ENCODE measurements around the gene NGF.

The NGF gene

DNA sequence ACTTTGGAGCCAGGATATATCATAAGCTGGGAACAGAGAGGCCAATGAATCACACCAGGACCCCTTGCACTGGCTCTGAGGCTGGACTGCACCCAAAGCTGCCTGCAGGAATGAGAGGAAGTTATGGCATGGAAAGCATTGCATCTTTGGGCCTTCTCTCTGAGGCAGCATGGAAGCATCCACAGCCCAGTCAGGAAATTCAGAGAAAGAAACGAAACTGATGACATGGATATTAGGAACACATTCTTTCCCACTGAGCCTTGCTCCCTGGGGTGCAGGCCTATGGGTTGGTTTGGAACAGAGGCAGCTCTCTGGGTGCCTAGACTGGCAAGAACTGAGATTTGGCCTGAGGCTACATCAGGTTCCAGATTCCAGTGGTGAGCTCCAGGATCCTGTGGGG, 98.6 kb downstream of the NGF start:
- no peak for DNase-seq (ENCODE audit: low read depth in 1 of 2, low spot score in 1 of 2)

DNA sequence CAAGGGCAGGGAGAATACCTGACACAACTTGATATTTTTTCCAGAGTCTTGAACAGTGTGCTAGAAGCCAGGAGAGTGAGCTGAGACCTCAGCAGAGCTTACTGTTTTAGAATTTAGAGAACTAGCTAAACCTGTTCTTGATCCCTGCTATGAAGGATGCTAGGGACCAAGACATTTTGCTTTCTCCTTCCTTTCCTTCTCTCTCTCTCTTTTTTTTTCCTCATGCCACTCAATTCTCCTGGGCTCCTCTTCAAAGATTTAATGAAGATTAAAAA, 99.0 kb downstream of the NGF start:
- no peak for DNase-seq (ENCODE audit: low read depth in 1 of 2, low spot score in 1 of 2)

DNA sequence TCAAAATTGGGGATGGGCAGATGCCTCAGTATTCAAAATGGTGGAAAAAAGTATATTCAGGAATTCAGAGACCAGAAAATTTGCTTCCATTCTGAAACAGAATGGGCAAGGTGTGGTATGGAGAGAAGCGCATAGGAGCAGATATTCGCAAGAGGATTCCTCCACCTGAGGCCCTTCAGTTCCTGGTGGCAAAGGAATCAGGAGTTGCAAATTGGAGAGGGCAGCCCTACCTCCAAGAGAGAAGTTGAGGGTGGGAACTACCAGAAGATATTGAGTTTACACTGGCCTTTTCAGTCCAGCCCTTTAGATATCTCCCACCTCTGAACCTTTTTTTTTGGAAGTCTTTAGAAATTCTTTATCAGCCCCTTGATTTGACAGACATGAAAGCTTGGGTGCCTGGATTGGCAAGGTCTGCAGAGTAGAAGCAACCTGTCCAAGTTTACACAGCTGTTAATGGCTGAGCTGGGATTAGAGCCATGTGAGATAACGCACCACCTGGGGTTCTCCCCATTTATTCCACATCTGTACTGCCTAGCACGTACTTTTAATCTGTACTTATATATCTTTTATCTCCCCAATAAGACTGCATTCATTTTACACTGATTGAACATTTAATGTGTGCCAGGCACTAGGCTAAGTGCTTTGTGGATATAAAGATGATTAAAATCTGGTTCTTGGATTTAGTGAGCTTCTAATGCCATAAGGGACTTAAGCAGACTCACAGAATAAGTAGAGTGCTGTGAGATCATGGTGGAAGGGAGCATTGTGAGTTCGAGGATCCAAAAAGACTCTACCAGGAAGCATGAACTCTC, 99.5 kb downstream of the NGF start:
- DNase-seq (ENCODE audit: low read depth in 1 of 2, low spot score in 1 of 2), result no peak

DNA sequence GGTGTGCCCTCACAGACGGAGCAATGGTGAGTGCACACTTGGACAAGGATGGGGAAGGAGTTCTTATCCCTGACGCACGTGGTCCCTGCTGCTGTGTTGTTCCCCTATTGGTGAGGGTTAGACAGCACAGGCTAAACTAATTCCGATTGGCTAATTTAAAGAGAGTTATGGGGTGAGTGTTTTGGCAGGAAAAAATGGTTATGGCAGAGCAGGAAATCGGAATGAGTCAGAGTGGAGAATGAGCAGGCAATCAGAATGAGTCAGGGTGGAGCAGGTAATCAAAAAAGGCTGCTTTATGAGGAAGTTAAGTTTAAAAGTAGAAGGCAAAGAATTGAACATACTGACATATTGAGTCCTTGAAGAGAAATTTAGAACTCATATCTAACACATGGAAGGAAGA, 100.5 kb downstream of the NGF start:
- DNase-seq (ENCODE audit: low read depth in 1 of 2, low spot score in 1 of 2), result no peak

DNA sequence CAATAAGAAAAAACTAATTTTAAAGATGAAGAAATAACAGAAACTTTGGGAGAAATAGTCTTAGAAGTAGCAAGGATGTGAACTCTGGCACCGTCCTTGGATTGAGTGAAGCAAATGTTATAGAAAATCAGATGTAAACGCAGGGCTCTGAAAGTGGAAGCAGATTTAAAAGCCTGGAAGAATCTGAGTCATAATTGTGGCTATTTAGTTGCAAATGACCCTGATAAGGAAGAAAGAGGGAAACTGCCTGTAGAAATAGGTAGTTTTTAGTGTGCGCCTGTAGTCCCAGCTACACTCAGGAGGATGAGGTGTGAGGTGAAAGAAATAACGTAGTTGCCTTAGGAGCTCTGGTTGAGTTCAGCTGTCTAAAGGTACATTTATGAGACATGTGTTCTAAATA, 101.0 kb downstream of the NGF start:
- no peak for DNase-seq (ENCODE audit: low read depth in 1 of 2, low spot score in 1 of 2)

Data from activated CD4-positive, alpha-beta T cell treated with anti-CD3 and anti-CD28 coated beads, Interleukin-2, amount 50 U/mL, for 24 hours (primary cell).